HG03520 (cell line): ENCODE results near the gene TK1.

ENCODE experiments used
- ATAC-seq: cut with Tn5 transposase; IDR thresholded peaks from one replicate; pipeline ENCODE4 v1.9.1; 2021; ENCODE audit warnings: mild to moderate bottlenecking, moderate library complexity; ENCODE audit not compliant: unreplicated experiment

The TK1 gene

DNA sequence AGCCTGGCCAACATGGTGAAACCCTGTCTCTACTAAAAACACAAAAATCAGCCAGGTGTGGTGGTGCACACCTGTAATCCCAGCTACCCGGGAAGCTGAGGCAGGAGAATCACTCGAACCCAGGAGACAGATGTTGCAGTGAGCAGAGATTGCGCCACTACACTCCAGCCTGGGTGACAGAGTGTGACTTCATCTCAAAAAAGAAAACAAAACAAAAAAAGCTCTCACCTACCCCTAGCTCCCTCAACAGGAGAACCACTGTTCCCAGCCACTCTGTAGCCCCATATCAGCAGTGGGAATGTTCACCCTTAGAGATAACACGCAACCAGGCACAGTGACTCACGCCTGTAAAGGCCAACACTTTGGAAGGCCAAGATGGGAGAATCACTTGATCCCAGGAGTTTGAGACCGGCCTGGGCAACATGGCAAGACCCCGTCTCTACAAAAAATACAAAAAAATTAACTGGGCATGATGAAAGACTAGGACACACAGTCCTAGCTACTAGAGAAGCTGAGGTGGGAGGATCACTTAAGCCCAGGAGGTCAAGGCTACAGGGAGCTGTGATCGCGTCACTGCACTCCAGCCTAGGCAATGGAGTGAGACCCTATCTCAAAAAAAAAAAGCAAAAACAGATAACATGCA, 50.9 kb downstream of the TK1 start:
- no peak for ATAC-seq

DNA sequence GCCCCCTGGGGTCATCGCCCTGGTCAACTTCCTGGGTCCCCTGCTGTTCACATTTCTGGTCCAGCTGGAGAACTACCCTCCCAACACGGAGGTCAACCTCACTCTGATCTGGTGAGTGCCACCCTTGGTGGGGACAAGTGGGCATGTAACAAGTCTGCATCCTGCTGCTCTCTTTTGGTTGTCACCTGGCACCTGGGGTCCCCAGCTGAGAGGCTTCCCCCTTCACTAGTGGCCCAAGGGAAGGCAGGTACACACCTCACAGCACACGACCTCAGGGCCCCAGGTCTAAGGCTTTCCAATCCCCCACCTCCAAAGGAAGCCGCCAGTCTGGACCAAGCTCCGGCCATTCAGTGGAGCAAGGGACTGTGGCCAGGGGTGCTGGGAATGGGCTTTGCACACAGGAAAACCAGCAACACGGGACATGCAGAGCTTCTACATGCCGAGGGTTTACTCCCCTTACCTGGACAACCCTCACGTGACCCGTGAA, 51.9 kb downstream of the TK1 start:
- ATAC-seq: no peak

DNA sequence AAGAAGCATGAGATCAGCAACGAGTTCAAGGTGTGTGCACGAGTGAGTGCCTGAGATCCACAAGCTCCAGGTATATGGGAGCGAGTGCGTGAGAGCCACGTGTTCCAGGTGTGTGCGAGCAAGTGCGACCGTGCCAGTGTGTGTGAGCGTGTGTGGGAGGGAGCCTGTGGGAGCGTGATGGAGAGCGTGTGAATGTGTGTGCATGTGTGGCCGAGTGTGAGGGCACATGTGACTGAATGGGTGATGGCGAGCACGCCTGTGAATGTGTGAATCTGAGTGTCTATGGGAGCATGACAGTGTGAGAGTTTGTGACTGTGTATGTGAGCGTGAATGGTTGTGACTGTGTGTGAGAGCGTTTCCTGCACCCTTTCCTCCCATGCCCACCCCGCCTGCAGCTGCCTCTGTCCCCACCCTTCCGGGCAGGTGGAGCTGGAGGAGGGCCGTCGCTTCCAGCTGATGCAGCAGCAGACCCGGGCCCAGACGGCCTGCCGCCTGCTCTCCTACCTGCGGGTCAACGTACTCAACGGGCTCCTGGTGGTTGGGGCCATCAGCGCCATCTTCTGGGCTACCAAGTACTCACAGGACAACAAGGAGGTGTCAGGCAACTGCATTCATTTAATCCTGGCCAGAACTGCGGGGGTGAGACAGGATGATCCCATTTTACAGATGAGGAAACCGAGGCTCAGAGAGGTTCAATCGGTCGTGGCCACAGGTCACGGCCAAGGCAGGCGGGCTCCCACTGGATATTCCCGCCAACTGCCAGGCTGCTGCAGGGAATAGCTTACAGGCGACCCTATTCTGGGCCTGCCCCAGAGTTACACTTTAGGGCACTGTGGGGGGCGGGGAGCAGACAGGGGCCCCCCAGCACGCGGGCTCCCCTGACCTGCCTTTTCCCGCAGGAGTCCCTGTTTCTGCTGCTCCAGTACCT, 52.6 kb downstream of the TK1 start:
- no peak for ATAC-seq

DNA sequence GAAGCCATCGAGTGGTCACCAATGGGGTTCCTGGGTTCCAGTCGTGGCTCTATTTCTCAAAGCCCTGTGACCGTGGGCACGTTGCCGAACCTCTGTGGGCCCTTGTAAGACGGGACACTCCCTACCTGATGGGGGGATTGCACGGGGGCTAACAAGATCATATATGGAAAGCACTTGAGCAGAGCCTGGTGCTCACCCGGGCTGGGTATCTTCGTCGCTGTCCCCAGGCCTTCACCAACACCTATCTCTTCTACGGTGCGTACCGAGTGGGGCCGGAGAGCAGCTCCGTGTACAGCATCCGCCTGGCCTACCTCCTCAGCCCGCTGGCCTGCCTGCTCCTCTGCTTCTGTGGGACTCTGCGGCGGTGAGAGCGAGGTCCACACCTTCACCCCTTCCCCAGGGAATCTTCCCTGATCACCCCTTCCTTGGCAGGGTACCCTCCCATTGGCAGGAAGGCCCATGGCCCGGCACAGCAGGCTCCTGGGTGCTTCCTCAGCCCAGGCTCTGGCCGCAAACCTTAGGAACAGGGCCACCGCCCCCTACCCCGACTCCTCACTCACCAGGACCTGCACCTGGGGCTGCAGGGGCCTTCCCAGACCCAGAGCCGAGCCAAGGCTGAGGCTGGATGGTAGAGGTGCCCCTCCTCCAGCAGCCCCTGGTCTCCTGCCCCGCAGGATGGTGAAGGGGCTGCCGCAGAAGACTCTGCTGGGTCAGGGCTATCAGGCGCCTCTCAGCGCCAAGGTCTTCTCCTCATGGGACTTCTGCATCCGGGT, 53.5 kb downstream of the TK1 start:
- ATAC-seq: no peak

DNA sequence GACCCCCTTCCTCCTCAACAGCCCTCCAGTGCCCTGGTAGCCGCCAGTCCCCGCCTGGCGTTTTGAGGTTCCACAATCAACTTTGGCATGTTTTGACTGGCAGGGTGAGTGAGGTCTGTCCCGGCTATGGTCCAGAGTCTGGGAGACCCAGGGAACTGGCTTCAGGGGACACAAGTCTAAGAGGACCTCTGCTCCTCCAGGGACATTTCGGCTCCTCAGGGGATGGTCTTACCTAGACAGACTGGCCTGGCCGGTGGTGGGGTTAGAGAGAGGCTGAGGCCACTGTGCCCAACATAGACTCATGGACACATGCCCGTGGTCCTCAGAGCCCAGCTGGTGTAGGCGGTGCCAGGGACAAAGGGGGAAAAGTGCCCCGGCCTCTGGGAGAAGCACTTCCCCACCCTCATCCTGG, 54.1 kb downstream of the TK1 start:
- ATAC-seq: no peak

DNA sequence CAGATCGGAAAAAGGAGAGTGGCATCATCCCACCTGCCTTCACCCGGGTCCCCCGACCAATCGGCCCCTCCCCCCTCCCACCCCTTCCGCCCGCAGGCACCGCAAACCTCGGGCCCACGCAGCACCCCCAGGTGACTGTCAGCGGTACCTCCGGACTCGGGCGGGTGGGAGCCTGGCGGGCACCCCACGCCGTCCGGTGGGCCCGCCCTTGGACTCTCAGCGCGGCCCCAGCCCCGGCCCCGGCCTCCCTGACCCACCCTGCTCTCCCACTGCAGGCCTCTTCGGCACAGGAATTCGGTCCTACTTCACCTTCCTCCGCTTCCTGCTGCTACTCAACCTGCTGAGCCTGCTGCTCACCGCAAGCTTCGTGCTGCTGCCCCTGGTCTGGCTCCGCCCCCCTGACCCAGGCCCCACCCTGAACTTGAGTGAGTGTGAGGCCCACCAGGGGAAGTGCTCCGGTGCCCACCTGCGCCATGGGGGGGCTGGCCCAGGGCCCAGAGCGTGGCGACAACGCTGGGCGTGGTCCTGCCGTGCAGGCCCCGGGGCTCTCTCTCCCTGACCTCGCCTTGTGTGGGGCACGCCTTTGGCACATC, 54.7 kb downstream of the TK1 start:
- ATAC-seq: no peak

DNA sequence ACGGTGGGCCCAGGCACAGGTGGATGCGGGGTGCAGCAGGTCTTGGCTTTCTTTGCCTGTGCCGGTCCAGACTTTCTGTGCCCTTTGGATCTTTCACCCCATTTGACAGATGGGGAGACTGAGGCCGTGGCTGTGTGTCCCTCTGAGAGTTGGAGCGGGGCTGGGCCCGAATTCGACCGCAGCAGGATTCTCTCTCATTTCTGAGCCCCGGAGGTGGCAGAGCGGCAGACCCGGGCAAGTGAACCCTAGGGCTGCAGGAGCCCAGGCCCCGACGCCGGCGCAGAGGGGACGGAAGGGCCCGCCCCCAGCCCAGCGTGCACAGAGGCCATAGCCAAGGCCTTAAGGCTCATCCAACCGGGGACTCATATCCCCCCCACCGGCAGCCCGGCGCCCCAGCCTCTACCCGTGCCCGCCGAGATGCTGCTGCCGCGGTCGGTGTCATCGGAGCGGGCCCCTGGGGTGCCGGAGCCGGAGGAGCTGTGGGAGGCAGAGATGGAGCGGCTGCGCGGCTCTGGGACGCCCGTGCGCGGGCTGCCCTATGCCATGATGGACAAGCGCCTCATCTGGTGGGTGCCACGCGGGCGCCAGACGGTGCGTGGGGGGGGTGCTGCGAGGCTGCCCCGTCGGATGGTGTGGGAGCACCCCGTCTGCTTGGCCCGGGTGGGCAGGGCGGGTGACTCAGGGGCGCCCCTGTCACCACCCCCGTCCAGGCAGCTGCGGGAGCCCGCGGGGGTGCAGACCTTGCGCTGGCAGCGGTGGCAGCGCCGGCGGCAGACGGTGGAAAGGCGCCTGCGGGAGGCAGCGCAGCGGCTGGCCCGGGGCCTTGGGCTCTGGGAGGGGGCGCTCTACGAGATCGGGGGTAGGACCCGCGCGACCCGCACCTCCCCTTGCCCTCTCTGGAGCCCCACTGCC, 55.4 kb downstream of the TK1 start:
- no peak for ATAC-seq

DNA sequence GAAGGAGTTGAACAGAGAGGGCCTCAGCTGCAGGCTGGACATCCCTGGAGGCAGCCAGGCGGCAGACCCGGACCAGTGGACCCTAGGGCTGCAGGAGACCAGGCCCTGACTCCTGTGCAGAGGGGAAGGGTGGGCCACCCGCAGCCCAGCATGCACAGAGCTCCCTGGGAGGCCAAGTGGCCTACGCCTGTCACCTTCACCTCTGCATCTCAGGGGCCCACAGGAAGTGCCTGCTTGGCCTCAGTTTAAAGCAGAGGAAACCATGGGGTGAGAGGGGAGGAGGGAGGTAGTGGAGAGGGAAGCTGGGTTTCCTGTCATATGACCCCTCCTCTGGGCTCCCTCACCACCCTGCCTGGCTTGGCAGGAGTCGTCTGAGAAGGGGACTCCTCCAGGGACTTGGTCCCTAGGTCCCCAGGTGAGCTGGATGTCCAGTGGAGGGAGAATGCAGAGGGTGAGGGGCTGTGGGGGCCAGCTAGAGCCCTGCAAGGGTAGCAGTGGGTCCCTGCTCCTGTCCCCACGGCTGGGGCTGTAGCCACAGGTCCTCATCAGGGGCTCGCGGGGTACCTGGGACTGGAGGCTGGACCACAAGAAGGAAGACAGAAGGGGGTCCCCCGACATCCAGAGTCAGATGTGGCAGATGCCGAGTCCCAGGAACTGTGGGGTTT, 56.3 kb downstream of the TK1 start, which contains the start of gene TMC8:
TSS of gene TMC8 (plus strand) at position 335 of the 665 bp plus-strand sequence. CDS start 818 bp downstream, outside the sequence.
- ATAC-seq: no peak

DNA sequence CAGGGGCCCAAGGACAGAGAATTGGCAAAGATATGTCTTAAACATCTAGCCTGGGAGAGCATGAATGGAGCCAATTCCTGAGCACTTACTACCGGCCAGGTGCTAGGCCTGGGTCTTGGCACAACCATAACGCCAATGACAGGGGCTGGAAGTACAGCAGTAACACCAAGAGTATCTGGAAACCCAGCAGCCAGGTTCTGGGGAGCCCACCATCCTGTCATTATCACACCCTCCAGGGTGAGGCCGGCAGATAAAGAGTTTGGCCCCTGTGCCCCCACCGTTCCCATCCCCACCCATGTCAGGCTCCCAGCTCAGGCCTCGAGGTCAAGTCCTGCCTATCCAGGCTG, 56.8 kb downstream of the TK1 start:
- ATAC-seq: no peak

DNA sequence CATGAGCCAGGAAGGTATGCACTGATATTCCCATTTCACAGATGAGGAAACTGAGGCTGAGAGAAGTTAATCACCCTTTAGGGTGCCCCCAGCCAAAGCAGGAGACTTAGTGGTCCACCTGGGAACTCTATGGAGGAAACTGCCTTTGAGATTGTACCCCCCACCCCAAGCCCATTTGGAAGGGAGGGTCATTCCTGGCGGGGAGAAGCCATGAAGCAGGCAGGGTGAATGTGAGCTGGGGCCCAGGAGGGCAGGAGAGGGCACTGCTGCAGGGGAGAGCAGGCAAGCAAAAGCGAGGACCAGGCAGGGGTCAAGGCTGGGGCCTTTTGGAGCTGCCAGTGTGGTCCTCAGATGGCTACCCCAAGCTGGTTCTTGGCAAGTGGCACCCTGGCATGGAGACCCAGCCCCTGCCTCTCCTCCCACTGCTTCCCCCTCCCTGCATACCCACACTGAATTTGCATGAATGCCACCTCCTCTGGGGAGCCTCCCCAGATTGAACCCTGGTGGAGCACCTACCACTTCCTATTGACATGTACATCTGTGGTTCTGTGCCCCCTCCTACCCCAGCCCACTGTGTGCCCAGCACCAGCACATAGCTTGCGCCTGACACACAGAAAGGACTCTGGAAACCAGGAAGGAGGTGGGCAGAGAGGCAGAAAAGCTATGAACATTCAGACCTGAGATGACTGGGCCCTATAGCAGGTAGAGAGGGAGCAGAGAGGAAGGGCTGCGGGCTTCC, 57.3 kb downstream of the TK1 start:
- no peak for ATAC-seq

DNA sequence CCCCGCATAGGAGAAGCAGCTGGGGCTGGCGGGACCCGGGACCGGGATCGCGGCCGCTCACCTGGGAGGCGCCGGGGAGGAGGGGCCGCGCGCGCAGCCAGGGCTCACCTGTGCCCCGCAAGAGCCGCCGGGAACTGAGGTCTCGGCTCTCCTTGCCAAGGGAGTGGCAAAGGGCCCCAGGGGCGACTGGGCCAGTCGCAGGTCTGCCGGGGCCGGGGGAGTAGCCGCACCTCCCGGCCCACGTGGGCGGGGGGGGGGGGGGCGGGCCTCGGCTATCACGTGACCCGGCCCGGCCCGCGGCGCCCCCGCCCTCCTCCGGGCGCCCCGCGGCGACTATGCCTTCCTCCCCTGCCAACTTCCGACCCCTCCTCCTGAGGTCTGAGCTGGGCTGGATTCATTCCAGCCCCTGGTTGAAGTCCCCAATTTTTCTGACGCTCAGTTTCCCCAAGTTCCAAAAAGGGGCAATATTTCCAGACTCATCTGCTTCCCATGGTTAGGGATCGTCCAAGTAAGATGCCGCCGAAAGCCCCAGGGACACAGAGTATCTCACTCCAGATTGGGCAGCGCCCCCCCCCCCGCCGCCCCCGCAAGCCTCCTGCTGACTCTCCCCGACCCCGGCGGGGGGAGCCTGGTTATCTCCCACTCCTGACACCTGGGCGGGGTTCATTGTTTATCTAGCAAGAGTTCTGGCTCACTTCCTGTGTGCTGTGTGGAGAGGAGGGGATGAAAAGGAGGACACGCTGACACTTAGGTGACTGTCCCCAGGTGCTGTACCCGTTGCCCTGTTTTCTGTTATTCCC, 58.1 kb downstream of the TK1 start, which contains the start of gene TMC6:
TSS of gene TMC6 (minus strand) at position 205 of the 800 bp plus-strand sequence. CDS start 1,923 bp downstream, outside the sequence.
- no peak for ATAC-seq

DNA sequence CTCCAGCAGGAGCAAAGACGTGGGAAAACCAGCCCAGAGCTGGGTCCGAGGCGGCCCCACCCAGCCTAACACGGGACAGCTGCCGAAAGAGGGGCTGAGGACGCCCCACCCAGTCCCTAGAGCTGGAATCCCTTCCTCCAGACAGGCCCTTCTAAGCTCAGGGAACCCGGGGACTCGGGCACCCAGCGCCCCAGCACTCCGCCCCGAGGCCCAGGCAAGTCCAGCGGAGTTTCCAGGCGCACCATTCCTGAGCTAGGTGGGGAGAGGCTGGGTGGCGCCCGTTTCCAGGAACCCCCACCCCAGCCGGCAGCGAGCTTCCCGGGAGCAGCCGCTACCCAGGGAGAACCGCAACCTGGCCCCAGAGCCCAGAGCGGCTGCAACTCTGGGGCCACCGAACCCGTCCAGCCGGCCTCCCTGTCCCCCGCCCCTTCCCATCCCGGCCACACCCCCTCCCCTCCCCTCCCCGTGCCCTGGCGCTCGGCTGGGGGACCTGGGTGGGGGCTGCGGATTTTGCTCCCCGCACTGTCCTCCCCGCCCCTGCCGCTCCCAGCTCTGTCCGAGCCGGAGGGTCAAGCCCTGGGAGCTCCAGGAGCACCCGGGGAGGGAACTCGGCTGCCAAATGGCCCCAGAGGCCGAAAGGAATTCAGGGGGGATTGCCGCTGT, 58.8 kb downstream of the TK1 start:
- ATAC-seq: no peak

DNA sequence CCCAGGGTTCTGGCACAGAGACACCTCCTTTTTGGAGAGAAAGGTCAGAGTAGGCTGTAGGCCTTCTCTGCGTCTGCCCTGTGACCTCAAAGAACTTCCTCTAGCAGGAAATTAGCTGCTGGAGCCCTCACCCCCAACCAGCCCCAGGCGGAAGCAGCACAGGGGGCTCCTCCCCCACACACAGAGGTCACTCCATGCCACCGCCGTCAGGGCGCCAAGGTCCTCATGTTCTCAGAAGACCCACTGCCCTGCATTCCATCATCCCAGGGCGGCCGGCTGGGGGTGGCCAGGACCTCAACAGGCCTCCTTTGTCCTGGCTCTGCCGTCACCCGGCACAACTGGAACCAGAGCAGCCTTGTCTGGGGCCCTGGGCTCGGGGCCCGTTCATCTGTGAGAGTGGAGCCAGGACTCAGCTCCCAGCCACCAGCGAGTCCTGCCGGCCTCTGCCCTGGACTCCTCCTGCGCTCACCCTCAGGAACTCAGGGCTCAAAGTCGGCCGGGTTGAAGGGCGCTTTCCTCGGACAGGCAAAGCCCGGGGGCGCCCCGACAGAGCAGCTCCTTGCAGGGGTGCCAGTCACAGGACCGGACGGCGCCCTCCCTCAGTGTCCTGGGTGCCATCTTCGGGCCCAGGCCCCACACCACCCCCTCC, 59.5 kb downstream of the TK1 start:
- ATAC-seq: no peak

DNA sequence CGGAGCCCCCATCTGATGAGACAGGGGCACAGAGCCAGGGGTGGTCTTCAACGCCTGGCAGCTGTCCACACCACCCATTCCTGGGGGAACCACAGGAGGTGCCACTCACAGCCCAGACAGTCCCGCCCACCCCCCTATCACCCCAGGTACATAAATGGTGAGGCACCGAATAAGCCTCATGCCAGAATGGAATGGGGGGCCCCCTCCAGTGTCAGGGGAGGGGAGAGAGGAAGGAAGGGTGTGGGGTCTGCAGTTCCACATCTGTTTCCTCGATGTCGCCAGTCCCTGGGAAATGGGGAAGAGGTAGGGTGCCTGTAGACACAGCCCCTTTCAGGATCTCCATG, 60.0 kb downstream of the TK1 start:
- ATAC-seq: no peak

DNA sequence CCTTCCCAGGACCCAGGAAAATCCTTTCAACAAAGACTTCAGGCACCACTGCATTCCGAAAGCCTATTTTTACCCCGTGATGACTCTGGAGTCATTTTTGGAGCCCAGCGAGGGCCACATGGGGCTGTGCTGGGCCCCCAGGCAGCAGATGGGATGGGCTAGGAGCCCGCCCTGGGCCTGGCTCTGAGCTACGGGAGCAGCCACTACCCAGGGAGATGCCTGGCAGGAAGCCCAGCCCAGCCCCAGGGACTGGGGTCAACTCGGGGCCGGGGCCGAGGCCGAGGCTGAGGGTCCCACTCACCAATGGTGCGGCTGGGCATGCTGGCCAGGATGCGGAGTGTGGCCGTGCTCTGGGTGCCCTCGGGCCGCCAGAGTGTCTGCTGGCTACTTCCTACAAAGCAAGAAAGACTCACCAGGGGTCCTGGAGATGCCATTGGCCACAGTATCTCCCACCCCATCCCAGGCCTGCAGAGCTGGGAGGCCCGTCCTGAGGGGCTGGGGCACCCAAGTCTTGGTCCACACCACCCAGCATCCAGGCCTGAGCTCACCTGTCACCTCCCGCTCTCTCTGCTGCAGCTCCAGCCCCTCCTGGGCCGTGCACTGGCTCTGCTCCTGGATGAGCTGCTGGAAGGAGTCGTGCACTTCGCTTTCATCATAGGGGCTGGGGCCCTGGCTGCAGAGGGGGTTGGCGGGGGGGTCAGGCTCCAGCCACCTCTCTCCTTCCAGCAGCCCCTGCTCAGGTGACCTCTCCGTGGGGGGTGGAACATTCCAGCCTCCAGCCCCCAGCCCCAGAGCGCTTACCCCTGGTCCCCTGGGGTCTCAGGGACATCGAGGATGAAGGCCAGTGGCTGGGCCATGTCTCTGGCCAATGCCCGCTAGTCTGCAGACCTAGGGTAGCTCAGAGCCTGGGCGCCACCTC, 60.6 kb downstream of the TK1 start:
- no peak for ATAC-seq
